ENCODE results near the gene BCL11B.

- TF ChIP-seq MAX (IDR thresholded peaks at IDR 0.05): no peak
- TF ChIP-seq CTCF (IDR thresholded peaks at IDR 0.05; ENCODE audit: low read depth, low read length, missing input control): no peak
Observed at GRCh38 chr14:99249389-99249788, 22.6 kb downstream of the BCL11B start.

Measured in liver (tissue), 2 donors.